ENCODE measurements around the gene LDLRAD2. TPM values are rescaled to one million over a fixed set of nuclear protein-coding genes. Genes with fewer than 3 reads are reported as not detected.

LDLRAD2 gene
- total RNA-seq, 1 experiment from 2014 or later, result not detected

- Mint-ChIP-seq H3K36me3 (ENCODE audit: insufficient read depth, unreplicated experiment) (peaks cover 43% of the 10 kb centered on the region), H3K27me3 (ENCODE audit: insufficient read depth, unreplicated experiment) (no peaks in the 10 kb centered on the region), H3K4me1 (ENCODE audit: insufficient read depth, unreplicated experiment) (peaks cover 24% of the 10 kb centered on the region), H3K27ac (ENCODE audit: low read depth, unreplicated experiment) (no peak overlapping the region), H3K4me3 (ENCODE audit: unreplicated experiment) (no peak overlapping the region), H3K9me3 (ENCODE audit: unreplicated experiment) (no peaks in the 10 kb centered on the region)
- TF ChIP-seq, protein P1, sequence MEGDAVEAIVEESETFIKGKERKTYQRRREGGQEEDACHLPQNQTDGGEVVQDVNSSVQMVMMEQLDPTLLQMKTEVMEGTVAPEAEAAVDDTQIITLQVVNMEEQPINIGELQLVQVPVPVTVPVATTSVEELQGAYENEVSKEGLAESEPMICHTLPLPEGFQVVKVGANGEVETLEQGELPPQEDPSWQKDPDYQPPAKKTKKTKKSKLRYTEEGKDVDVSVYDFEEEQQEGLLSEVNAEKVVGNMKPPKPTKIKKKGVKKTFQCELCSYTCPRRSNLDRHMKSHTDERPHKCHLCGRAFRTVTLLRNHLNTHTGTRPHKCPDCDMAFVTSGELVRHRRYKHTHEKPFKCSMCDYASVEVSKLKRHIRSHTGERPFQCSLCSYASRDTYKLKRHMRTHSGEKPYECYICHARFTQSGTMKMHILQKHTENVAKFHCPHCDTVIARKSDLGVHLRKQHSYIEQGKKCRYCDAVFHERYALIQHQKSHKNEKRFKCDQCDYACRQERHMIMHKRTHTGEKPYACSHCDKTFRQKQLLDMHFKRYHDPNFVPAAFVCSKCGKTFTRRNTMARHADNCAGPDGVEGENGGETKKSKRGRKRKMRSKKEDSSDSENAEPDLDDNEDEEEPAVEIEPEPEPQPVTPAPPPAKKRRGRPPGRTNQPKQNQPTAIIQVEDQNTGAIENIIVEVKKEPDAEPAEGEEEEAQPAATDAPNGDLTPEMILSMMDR (IDR thresholded peaks at IDR 0.05; ENCODE audit: unreplicated experiment), result no peak
- ChIA-PET CTCF (interaction anchor here (0.7 kb wide), 2 partner anchors 66 to 149 kb away, joined by 3 to 4 read pairs; no protein-coding TSS in a partner anchor), POLR2A (interaction anchor here (0.7 to 1.6 kb wide), 7 partner anchors 20 to 155 kb away, joined by 3 to 8 read pairs (median 3); partner anchors contain the start of gene USP48)
- DNase-seq (ENCODE audit: unreplicated experiment), result peak; percentile 97
- no TSS peak for BruUV-seq (replicated peaks)
- intact Hi-C loops (cut with micrococcal nuclease), result loop anchor here (10.0 kb wide), 2 partner anchors 85 kb away; partner anchors contain the start of gene USP48
These were observed 57.6 kb downstream of the LDLRAD2 start for GRCh38 chr1:21869620-21870121.

DNA sequence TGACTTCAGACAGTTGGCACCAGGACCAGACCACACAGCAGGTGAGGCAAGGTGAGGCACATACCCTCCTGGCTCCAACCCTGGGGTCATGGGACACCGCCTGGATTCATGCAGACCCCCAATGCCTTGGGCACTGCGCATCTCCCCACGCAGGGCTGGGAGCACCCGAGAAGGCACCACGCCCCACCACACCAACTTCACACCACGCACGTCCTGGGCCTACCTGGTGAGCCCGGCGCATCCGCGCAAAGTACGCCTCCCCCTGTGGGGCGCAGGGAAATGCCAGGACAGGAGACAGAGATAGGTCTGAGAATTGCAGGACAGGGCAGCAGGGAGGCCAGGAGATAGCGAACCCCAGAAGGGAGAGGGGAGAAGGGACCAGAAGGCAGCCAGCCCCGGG lies 58.5 kb downstream of the LDLRAD2 start:
- no peak for DNase-seq (ENCODE audit: unreplicated experiment)
- no peaks in the 10 kb centered on the region for H3K27me3 Mint-ChIP-seq (ENCODE audit: insufficient read depth, unreplicated experiment)
- TF ChIP-seq, protein P1 (IDR thresholded peaks at IDR 0.05; ENCODE audit: unreplicated experiment), result no peak
- no peak overlapping the region for H3K27ac Mint-ChIP-seq (ENCODE audit: low read depth, unreplicated experiment)
- BruUV-seq (replicated peaks), result no TSS peak
- H3K36me3 Mint-ChIP-seq (ENCODE audit: insufficient read depth, unreplicated experiment), result peaks cover 50% of the 10 kb centered on the region
- intact Hi-C loops (cut with micrococcal nuclease), result loop anchor here (10.0 kb wide), 1 partner anchor 86 kb away; the partner anchor contains the start of gene USP48
- H3K4me3 Mint-ChIP-seq (ENCODE audit: unreplicated experiment), result no peak overlapping the region
- no peaks in the 10 kb centered on the region for H3K9me3 Mint-ChIP-seq (ENCODE audit: unreplicated experiment)
- ChIA-PET CTCF (no interaction called here), POLR2A (interaction anchor here (0.8 to 2.2 kb wide), 4 partner anchors 66 to 88 kb away, joined by 3 to 9 read pairs (median 5); partner anchors contain the start of gene USP48)
- H3K4me1 Mint-ChIP-seq (ENCODE audit: insufficient read depth, unreplicated experiment), result peaks cover 24% of the 10 kb centered on the region

DNA sequence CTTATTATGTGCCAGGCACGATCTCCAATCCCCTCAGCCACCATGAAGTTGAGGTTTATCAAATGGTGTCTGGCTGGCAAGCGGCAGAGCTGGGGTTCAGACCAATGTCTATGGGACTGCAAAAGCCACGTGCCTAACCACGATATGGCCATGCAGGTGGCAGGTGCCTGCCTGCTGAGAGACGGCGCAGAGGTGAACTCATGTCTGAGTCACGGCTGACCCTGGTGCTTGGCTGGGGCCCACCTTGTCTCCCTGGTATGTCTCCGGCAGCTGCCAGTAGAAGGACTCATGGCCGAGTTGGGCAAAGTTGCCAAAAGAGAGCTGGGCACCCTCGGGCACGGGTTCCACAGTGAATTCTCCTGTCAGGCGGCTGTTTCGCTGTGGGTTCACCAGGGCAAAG lies 59.9 kb downstream of the LDLRAD2 start:
- peak; percentile 79 for DNase-seq (ENCODE audit: unreplicated experiment)
- Mint-ChIP-seq H3K27ac (ENCODE audit: low read depth, unreplicated experiment) (no peak overlapping the region), H3K4me1 (ENCODE audit: insufficient read depth, unreplicated experiment) (peaks cover 24% of the 10 kb centered on the region), H3K27me3 (ENCODE audit: insufficient read depth, unreplicated experiment) (no peaks in the 10 kb centered on the region), H3K4me3 (ENCODE audit: unreplicated experiment) (no peak overlapping the region), H3K9me3 (ENCODE audit: unreplicated experiment) (no peaks in the 10 kb centered on the region), H3K36me3 (ENCODE audit: insufficient read depth, unreplicated experiment) (peaks cover 63% of the 10 kb centered on the region)
- BruUV-seq (replicated peaks), result no TSS peak
- TF ChIP-seq, protein P1 (IDR thresholded peaks at IDR 0.05; ENCODE audit: unreplicated experiment), result no peak
- intact Hi-C loops (cut with micrococcal nuclease), result loop anchor here (10.0 kb wide), 1 partner anchor 87 kb away; the partner anchor contains the start of gene USP48
- CTCF ChIA-PET, result interaction anchor here (0.7 to 1.0 kb wide), 2 partner anchors 13 to 84 kb away, joined by 3 read pairs; no protein-coding TSS in a partner anchor
- POLR2A ChIA-PET, result interaction anchor here (0.5 to 2.2 kb wide), 3 partner anchors 85 to 181 kb away, joined by 3 to 9 read pairs (median 3); partner anchors contain the start of genes CDC42 and USP48

DNA sequence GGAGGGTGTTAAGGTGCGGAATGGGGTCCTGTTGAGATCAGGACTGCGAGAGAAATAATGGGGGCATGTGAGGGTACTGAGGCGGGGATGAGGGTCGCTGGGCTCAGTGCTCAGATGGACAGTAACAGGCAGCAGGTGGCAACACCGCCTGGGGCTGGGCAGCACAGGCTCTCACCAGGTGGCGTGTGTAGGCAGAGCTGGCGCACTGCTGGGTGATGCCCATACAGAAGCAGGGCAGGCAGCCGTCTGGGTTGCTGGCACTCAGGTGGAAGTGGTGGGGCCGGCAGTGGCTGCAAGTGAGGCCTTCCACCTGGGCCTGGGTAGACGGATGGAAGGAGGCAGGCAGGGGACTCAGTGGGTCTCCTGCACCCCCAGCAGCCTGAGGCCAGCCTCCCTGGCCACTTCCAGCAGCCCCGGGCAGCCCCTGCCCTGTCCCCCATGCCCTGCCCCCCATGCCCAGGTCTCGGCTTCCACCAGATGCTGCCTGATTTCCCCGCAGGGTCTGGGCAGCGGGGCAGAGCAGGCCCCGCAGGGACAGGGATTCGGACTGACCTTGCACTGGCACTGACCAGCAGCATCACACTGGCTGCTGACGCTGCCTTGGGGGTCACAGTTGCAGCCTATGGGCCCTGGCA lies 60.5 kb downstream of the LDLRAD2 start:
- BruUV-seq (replicated peaks), result no TSS peak
- intact Hi-C loops (cut with micrococcal nuclease), result loop anchor here (10.0 kb wide), 1 partner anchor 88 kb away; the partner anchor contains the start of gene USP48
- CTCF ChIA-PET, result interaction anchor here (0.6 to 0.8 kb wide), 2 partner anchors 9 to 112 kb away, joined by 3 read pairs; no protein-coding TSS in a partner anchor

More for the DNA sequence above, 60.5 kb downstream of the LDLRAD2 start:
- POLR2A ChIA-PET, result interaction anchor here (0.5 to 2.2 kb wide), 2 partner anchors 90 to 180 kb away, joined by 3 to 9 read pairs; partner anchors contain the start of genes CDC42 and USP48
- H3K36me3 Mint-ChIP-seq (ENCODE audit: insufficient read depth, unreplicated experiment), result peaks cover 69% of the 10 kb centered on the region
- peak; percentile 43 for DNase-seq (ENCODE audit: unreplicated experiment)
- H3K27me3 Mint-ChIP-seq (ENCODE audit: insufficient read depth, unreplicated experiment), result no peaks in the 10 kb centered on the region
- no peak overlapping the region for H3K27ac Mint-ChIP-seq (ENCODE audit: low read depth, unreplicated experiment)
- H3K4me1 Mint-ChIP-seq (ENCODE audit: insufficient read depth, unreplicated experiment), result peaks cover 24% of the 10 kb centered on the region
- H3K4me3 Mint-ChIP-seq (ENCODE audit: unreplicated experiment), result no peak overlapping the region
- H3K9me3 Mint-ChIP-seq (ENCODE audit: unreplicated experiment), result no peaks in the 10 kb centered on the region
- TF ChIP-seq, protein P1 (IDR thresholded peaks at IDR 0.05; ENCODE audit: unreplicated experiment), result no peak
